Activated naive CD8-positive, alpha-beta T cell treated with anti-CD3 and anti-CD28 coated beads, Interleukin-2, amount 10 ng/mL, durations not matched to agents 7 days and 5 days (primary cell): ENCODE results near the gene RARA. TPM values are rescaled to one million over a fixed set of nuclear protein-coding genes. Genes with fewer than 3 reads are reported as not detected.
A peak's percentile ranks its signal among the peaks of the same experiment; 100 is the strongest.

Experiments used
- ATAC-seq: fragments of 150-1000 bp; cut with Tn5 transposase; one replicate; pipeline ENCODE4 v1.10.0; 2021; ENCODE audit warnings: low read depth, moderate library complexity
- POLR2A ChIA-PET: fragments of 350-600 bp; sonication (Branson Sonifier 250); formaldehyde crosslinking; loops from one replicate; lab custom pipeline; 2021; ENCODE audit warnings: antibody characterized with exemption; lab: Charles Lee
- DNase-seq: peaks from one replicate; pipeline ENCODE4 v3.0.0; 2021
- H3K27ac Mint-ChIP-seq: one replicate; pipeline ENCODE4 v1.8.0; 2022; ENCODE audit warnings: mild to moderate bottlenecking, mixed read lengths
- H3K27me3 Mint-ChIP-seq: one replicate; pipeline ENCODE4 v1.8.0; 2022; ENCODE audit warnings: mild to moderate bottlenecking, moderate library complexity, mixed read lengths
- H3K36me3 Mint-ChIP-seq: one replicate; pipeline ENCODE4 v1.8.0; 2021; ENCODE audit warnings: mild to moderate bottlenecking, mixed read lengths
- H3K4me1 Mint-ChIP-seq: one replicate; pipeline ENCODE4 v1.8.0; 2021; ENCODE audit warnings: mixed read lengths
- H3K4me3 Mint-ChIP-seq: one replicate; pipeline ENCODE4 v1.8.0; 2022; ENCODE audit warnings: mild to moderate bottlenecking, moderate library complexity, mixed read lengths
- H3K9me3 Mint-ChIP-seq: one replicate; pipeline ENCODE4 v1.8.0; 2021; ENCODE audit warnings: mixed read lengths
- total RNA-seq, 2 experiments: library from RNA; stranded (reverse); gene quantifications; one replicate each; pipeline ENCODE4 v1.2.3, GENCODE V29; 2021

RARA gene
- total RNA-seq, 2 experiments from 2014 or later = 51.7 to 53.6 TPM

- POLR2A ChIA-PET = interaction anchor here (1.0 to 14.9 kb wide), 8 partner anchors 8 to 101 kb away, joined by 3 to 170 read pairs (median 10); partner anchors contain the start of genes RARA and WIPF2
- ATAC-seq = no peak
- peak overlapping the region; percentile 99 for H3K4me3 Mint-ChIP-seq
- peaks cover 13% of the 10 kb centered on the region for H3K36me3 Mint-ChIP-seq
- H3K27ac Mint-ChIP-seq = peak overlapping the region; percentile 98
- no peaks in the 10 kb centered on the region for H3K9me3 Mint-ChIP-seq
- peaks cover 66% of the 10 kb centered on the region for H3K4me1 Mint-ChIP-seq
- no peaks in the 10 kb centered on the region for H3K27me3 Mint-ChIP-seq
- peak; percentile 57 for DNase-seq
Measured at GRCh38 chr17:40319651-40320540, 10.9 kb downstream of the RARA start.

- Mint-ChIP-seq H3K27me3 (no peaks in the 10 kb centered on the region), H3K4me3 (peak overlapping the region; percentile 99), H3K9me3 (no peaks in the 10 kb centered on the region), H3K36me3 (peaks cover 13% of the 10 kb centered on the region), H3K4me1 (peaks cover 65% of the 10 kb centered on the region), H3K27ac (peak overlapping the region; percentile 98)
- DNase-seq (peak; percentile 41), ATAC-seq (no peak)
- POLR2A ChIA-PET = interaction anchor here (1.0 to 14.9 kb wide), 9 partner anchors 10 to 34 kb away, joined by 3 to 170 read pairs (median 13); partner anchors contain the start of gene RARA
Measured at GRCh38 chr17:40320756-40321523, 12.0 kb downstream of the RARA start.

GRCh38 chr17:40321524-40321929 lies 12.5 kb downstream of the RARA start:
- Mint-ChIP-seq H3K27me3 (no peaks in the 10 kb centered on the region), H3K36me3 (peaks cover 13% of the 10 kb centered on the region), H3K4me3 (peak overlapping the region; percentile 99), H3K27ac (peak overlapping the region; percentile 98), H3K9me3 (no peaks in the 10 kb centered on the region), H3K4me1 (peaks cover 65% of the 10 kb centered on the region)
- POLR2A ChIA-PET = interaction anchor here (1.0 to 14.9 kb wide), 7 partner anchors 10 to 33 kb away, joined by 3 to 170 read pairs (median 17); partner anchors contain the start of gene RARA
- no peak for DNase-seq
- no peak for ATAC-seq

- ATAC-seq (no peak), DNase-seq (no peak)
- Mint-ChIP-seq H3K4me3 (peak overlapping the region; percentile 99), H3K27me3 (no peaks in the 10 kb centered on the region), H3K36me3 (peaks cover 13% of the 10 kb centered on the region), H3K4me1 (peaks cover 68% of the 10 kb centered on the region), H3K9me3 (no peaks in the 10 kb centered on the region), H3K27ac (peak overlapping the region; percentile 98)
- POLR2A ChIA-PET = interaction anchor here (1.0 to 14.9 kb wide), 7 partner anchors 9 to 33 kb away, joined by 3 to 170 read pairs (median 17); partner anchors contain the start of gene RARA
Measured at GRCh38 chr17:40321961-40322357, 13.0 kb downstream of the RARA start.

GRCh38 chr17:40322358-40323315 lies 13.7 kb downstream of the RARA start:
- Mint-ChIP-seq H3K36me3 (peaks cover 13% of the 10 kb centered on the region), H3K27ac (peak overlapping the region; percentile 98), H3K27me3 (no peaks in the 10 kb centered on the region), H3K9me3 (no peaks in the 10 kb centered on the region), H3K4me1 (peaks cover 68% of the 10 kb centered on the region), H3K4me3 (peak overlapping the region; percentile 99)
- POLR2A ChIA-PET = interaction anchor here (0.6 to 14.9 kb wide), 19 partner anchors 9 to 293 kb away, joined by 3 to 170 read pairs (median 4); partner anchors contain the start of genes CCR7, RARA, TOP2A and WIPF2
- DNase-seq (peak; percentile 86), ATAC-seq (peak; percentile 38)

GRCh38 chr17:40323391-40324381 lies 14.7 kb downstream of the RARA start:
- peak overlapping the region; percentile 98 for H3K27ac Mint-ChIP-seq
- peaks cover 15% of the 10 kb centered on the region for H3K36me3 Mint-ChIP-seq
- peak overlapping the region; percentile 99 for H3K4me3 Mint-ChIP-seq
- peaks cover 72% of the 10 kb centered on the region for H3K4me1 Mint-ChIP-seq
- no peaks in the 10 kb centered on the region for H3K9me3 Mint-ChIP-seq
- H3K27me3 Mint-ChIP-seq = no peaks in the 10 kb centered on the region
- POLR2A ChIA-PET = interaction anchor here (0.6 to 14.9 kb wide), 19 partner anchors 8 to 1365 kb away, joined by 3 to 170 read pairs (median 5); partner anchors contain the start of genes CCR7, RARA, TOP2A and WIPF2
- DNase-seq (no peak), ATAC-seq (peak; percentile 16)

- ATAC-seq (no peak), DNase-seq (no peak)
- no peaks in the 10 kb centered on the region for H3K27me3 Mint-ChIP-seq
- peaks cover 13% of the 10 kb centered on the region for H3K36me3 Mint-ChIP-seq
- POLR2A ChIA-PET = interaction anchor here (1.2 to 14.9 kb wide), 4 partner anchors 11 to 278 kb away, joined by 5 to 170 read pairs (median 9); partner anchors contain the start of gene RARA
- H3K4me1 Mint-ChIP-seq = peaks cover 78% of the 10 kb centered on the region
- H3K9me3 Mint-ChIP-seq = no peaks in the 10 kb centered on the region
- H3K27ac Mint-ChIP-seq = peak overlapping the region; percentile 98
- peak overlapping the region; percentile 88 for H3K4me3 Mint-ChIP-seq
Measured at GRCh38 chr17:40325156-40326013, 16.4 kb downstream of the RARA start.

GRCh38 chr17:40326014-40326831 lies 17.2 kb downstream of the RARA start:
- no peaks in the 10 kb centered on the region for H3K9me3 Mint-ChIP-seq
- POLR2A ChIA-PET = interaction anchor here (1.2 to 14.9 kb wide), 7 partner anchors 8 to 1362 kb away, joined by 3 to 170 read pairs (median 7); partner anchors contain the start of gene RARA
- peak overlapping the region; percentile 88 for H3K4me3 Mint-ChIP-seq
- H3K27me3 Mint-ChIP-seq = no peaks in the 10 kb centered on the region
- peaks cover 76% of the 10 kb centered on the region for H3K4me1 Mint-ChIP-seq
- H3K36me3 Mint-ChIP-seq = peaks cover 15% of the 10 kb centered on the region
- DNase-seq (no peak), ATAC-seq (no peak)
- peak overlapping the region; percentile 98 for H3K27ac Mint-ChIP-seq

- no peaks in the 10 kb centered on the region for H3K27me3 Mint-ChIP-seq
- peak overlapping the region; percentile 88 for H3K4me3 Mint-ChIP-seq
- POLR2A ChIA-PET = interaction anchor here (0.6 to 14.9 kb wide), 7 partner anchors 8 to 1361 kb away, joined by 3 to 170 read pairs (median 7); partner anchors contain the start of gene RARA
- DNase-seq = no peak
- ATAC-seq = no peak
- peak overlapping the region; percentile 98 for H3K27ac Mint-ChIP-seq
- peaks cover 80% of the 10 kb centered on the region for H3K4me1 Mint-ChIP-seq
- H3K9me3 Mint-ChIP-seq = no peaks in the 10 kb centered on the region
- H3K36me3 Mint-ChIP-seq = peaks cover 19% of the 10 kb centered on the region
Measured at GRCh38 chr17:40326832-40327199, 17.8 kb downstream of the RARA start.
